Sciatic nerve (tissue), 2 donors: ENCODE data around the gene WWOX. TPM values are rescaled to one million over a fixed set of nuclear protein-coding genes. Genes with fewer than 3 reads are reported as not detected.

Experiments
- ATAC-seq: fragments of 200-7000 bp; cut with Tn5 transposase; one replicate; pipeline ENCODE4 v1.9.1; 2020; ENCODE audit warnings: mild to moderate bottlenecking, moderate library complexity
- DNase-seq: peaks from one replicate; pipeline ENCODE4 v3.0.0-alpha.2; 2020; ENCODE audit warnings: low spot score
- intact Hi-C: fragments of 100-400 bp; cut with DNase I; formaldehyde crosslinking; loops from one replicate; pipeline ENCODE4 v1.14.2; 2022
- total RNA-seq: library from RNA; stranded (reverse); fragmentation: NEBNext Ultra II Directional; extraction: Animal tissue kit (Norgen Biotek cat#: 25700); gene quantifications from one replicate; pipeline ENCODE4 v1.2.1, GENCODE V29; 2021
- donor health status: DM: no; HTN: no; CAD: no.
- donor health status: DM: no; HTN: no; CAD: no.

The WWOX gene
- total RNA-seq, 1 donor from 2014 or later: 30.7 TPM

- no peak for ATAC-seq
- DNase-seq: no peak
- intact Hi-C loops: no loop called here
Observed at GRCh38 chr16:78628461-78629045, 529.1 kb downstream of the WWOX start.

- intact Hi-C loops: no loop called here
- DNase-seq (no peak), ATAC-seq (no peak)
Observed at GRCh38 chr16:78629173-78629572, 529.7 kb downstream of the WWOX start.

- DNase-seq: no peak
- no peak for ATAC-seq
- intact Hi-C loops: no loop called here
Observed at GRCh38 chr16:78630102-78630501, 530.6 kb downstream of the WWOX start.

GRCh38 chr16:78633551-78633950 is 534.1 kb downstream of the WWOX start:
- ATAC-seq: no peak
- no peak for DNase-seq
- intact Hi-C loops: no loop called here

- DNase-seq (no peak), ATAC-seq (no peak)
- intact Hi-C loops: no loop called here
Observed at GRCh38 chr16:78635807-78636206, 536.4 kb downstream of the WWOX start.

- DNase-seq: no peak
- intact Hi-C loops: no loop called here
- no peak for ATAC-seq
Observed at GRCh38 chr16:78638371-78638770, 538.9 kb downstream of the WWOX start.

GRCh38 chr16:78639775-78640174 is 540.3 kb downstream of the WWOX start:
- no peak for ATAC-seq
- DNase-seq: no peak
- intact Hi-C loops: no loop called here

GRCh38 chr16:78640886-78641285 is 541.4 kb downstream of the WWOX start:
- DNase-seq (no peak), ATAC-seq (no peak)
- intact Hi-C loops: no loop called here

GRCh38 chr16:78641433-78641832 is 542.0 kb downstream of the WWOX start:
- ATAC-seq (no peak), DNase-seq (no peak)
- intact Hi-C loops: no loop called here

GRCh38 chr16:78642621-78643285 is 543.3 kb downstream of the WWOX start:
- DNase-seq: no peak
- intact Hi-C loops: no loop called here
- no peak for ATAC-seq

GRCh38 chr16:78645657-78646056 is 546.2 kb downstream of the WWOX start:
- intact Hi-C loops: no loop called here
- ATAC-seq (no peak), DNase-seq (no peak)

- DNase-seq: no peak
- intact Hi-C loops: no loop called here
- ATAC-seq: no peak
Observed at GRCh38 chr16:78647019-78647418, 547.6 kb downstream of the WWOX start.

GRCh38 chr16:78647491-78647890 is 548.0 kb downstream of the WWOX start:
- DNase-seq (no peak), ATAC-seq (no peak)
- intact Hi-C loops: no loop called here

- DNase-seq: no peak
- ATAC-seq: peak; percentile 41
- intact Hi-C loops: no loop called here
Observed at GRCh38 chr16:78648517-78648916, 549.1 kb downstream of the WWOX start.

- ATAC-seq (no peak), DNase-seq (no peak)
- intact Hi-C loops: no loop called here
Observed at GRCh38 chr16:78650339-78651074, 551.1 kb downstream of the WWOX start.

GRCh38 chr16:78654929-78655328 is 555.5 kb downstream of the WWOX start:
- intact Hi-C loops: no loop called here
- no peak for DNase-seq
- no peak for ATAC-seq

- intact Hi-C loops: no loop called here
- ATAC-seq: no peak
- no peak for DNase-seq
Observed at GRCh38 chr16:78655331-78656113, 556.1 kb downstream of the WWOX start.

- intact Hi-C loops: no loop called here
- DNase-seq (no peak), ATAC-seq (no peak)
Observed at GRCh38 chr16:78656887-78657286, 557.4 kb downstream of the WWOX start.

GRCh38 chr16:78659216-78659615 is 559.8 kb downstream of the WWOX start:
- ATAC-seq (no peak), DNase-seq (no peak)
- intact Hi-C loops: no loop called here
